IPS-15b (cell line): ENCODE results near the gene AHRR.

Experiments used
- H3K27me3 ChIP-seq: one replicate; pipeline ENCODE4 v1.6.1; 2013; ENCODE audit warnings: low read length; ENCODE audit not compliant: control insufficient read depth, insufficient read depth
- H3K36me3 ChIP-seq: one replicate; pipeline ENCODE4 v1.6.1; 2013; ENCODE audit warnings: low read length; ENCODE audit not compliant: control insufficient read depth, insufficient read depth
- H3K4me1 ChIP-seq: one replicate; pipeline ENCODE4 v1.6.1; 2013; ENCODE audit warnings: mild to moderate bottlenecking, low read length; ENCODE audit not compliant: control insufficient read depth, insufficient read depth
- H3K4me3 ChIP-seq: one replicate; pipeline ENCODE4 v1.5.1; 2013; ENCODE audit warnings: low read depth, low read length
- H3K9ac ChIP-seq: one replicate; pipeline ENCODE4 v1.6.1; 2013; ENCODE audit warnings: low read depth, mild to moderate bottlenecking, low read length
- H3K9me3 ChIP-seq: one replicate; pipeline ENCODE4 v1.6.1; 2013; ENCODE audit warnings: mild to moderate bottlenecking, low read length; ENCODE audit not compliant: control insufficient read depth, insufficient read depth

The AHRR gene

GRCh38 chr5:423626-424261 is 102.2 kb downstream of the AHRR start:
- H3K4me3 ChIP-seq: no peak overlapping the region
- H3K36me3 ChIP-seq: peaks cover 2% of the 10 kb centered on the region
- H3K9me3 ChIP-seq: no peaks in the 10 kb centered on the region
- no peak overlapping the region for H3K9ac ChIP-seq
- H3K27me3 ChIP-seq: no peaks in the 10 kb centered on the region
- H3K4me1 ChIP-seq: no peaks in the 10 kb centered on the region

- Histone ChIP-seq H3K4me3 (no peak overlapping the region), H3K9me3 (no peaks in the 10 kb centered on the region), H3K36me3 (peaks cover 2% of the 10 kb centered on the region), H3K4me1 (no peaks in the 10 kb centered on the region), H3K9ac (no peak overlapping the region), H3K27me3 (no peaks in the 10 kb centered on the region)
These were observed 103.0 kb downstream of the AHRR start for GRCh38 chr5:424301-425110.

- Histone ChIP-seq H3K27me3 (no peaks in the 10 kb centered on the region), H3K9me3 (no peaks in the 10 kb centered on the region), H3K4me1 (no peaks in the 10 kb centered on the region), H3K4me3 (no peak overlapping the region), H3K36me3 (peaks cover 2% of the 10 kb centered on the region), H3K9ac (no peak overlapping the region)
These were observed 104.2 kb downstream of the AHRR start for GRCh38 chr5:425714-426113.

DNA sequence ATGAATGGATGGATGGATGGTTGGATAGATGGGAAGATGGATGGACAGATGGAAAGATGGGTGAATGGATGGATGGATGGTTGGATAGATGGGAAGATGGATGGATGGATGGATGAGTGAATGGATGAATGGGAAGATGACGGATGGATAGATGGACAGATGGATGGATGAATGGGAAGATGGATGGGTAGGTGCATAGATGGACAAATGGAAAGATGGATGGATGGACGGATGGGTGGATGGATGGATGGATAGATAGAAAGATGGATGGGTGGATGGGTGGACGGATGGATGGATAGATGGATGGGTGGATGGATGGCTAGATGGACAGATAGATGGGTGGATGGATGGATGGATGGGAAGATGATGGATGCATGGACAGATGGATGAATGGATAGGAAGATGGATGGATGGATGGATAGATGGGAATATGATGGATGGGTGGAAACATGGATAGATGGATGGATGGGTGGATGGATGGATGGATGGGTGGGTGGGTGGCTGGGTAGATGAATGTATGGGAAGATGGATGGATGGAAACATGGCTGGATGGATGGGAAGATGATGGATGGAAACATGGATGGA is 105.0 kb downstream of the AHRR start:
- peaks cover 2% of the 10 kb centered on the region for H3K36me3 ChIP-seq
- H3K9ac ChIP-seq: no peak overlapping the region
- H3K9me3 ChIP-seq: no peaks in the 10 kb centered on the region
- no peak overlapping the region for H3K4me3 ChIP-seq
- no peaks in the 10 kb centered on the region for H3K27me3 ChIP-seq
- H3K4me1 ChIP-seq: peaks cover 2% of the 10 kb centered on the region

- Histone ChIP-seq H3K9ac (no peak overlapping the region), H3K36me3 (peaks cover 2% of the 10 kb centered on the region), H3K9me3 (no peaks in the 10 kb centered on the region), H3K4me1 (peaks cover 2% of the 10 kb centered on the region), H3K27me3 (no peaks in the 10 kb centered on the region), H3K4me3 (no peak overlapping the region)
These were observed 106.0 kb downstream of the AHRR start for GRCh38 chr5:427415-428087.

DNA sequence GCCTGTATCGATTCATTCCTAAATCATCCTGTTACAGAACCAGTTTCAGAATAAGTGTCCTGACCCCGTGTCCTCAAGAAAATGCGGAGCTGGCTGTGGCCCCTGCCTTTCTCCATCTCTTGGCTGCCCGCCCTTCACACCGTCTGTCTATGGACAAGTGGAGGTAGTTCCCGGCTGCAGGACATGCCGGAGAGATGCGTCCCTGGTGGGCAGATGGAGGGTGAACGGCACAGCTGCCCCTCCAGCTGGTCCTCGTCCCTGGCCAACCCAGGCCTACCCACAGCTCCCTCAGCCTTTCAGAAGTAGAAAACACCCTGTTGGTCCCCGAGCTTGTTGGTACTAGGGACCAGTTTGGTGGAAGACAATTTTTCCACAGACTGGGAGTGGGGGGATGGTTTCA is 106.7 kb downstream of the AHRR start:
- Histone ChIP-seq H3K9me3 (no peaks in the 10 kb centered on the region), H3K27me3 (no peaks in the 10 kb centered on the region), H3K4me1 (peaks cover 2% of the 10 kb centered on the region), H3K36me3 (peaks cover 2% of the 10 kb centered on the region), H3K9ac (no peak overlapping the region), H3K4me3 (no peak overlapping the region)

GRCh38 chr5:428754-429452 is 107.4 kb downstream of the AHRR start:
- Histone ChIP-seq H3K36me3 (peaks cover 2% of the 10 kb centered on the region), H3K4me1 (peaks cover 2% of the 10 kb centered on the region), H3K27me3 (no peaks in the 10 kb centered on the region), H3K9me3 (no peaks in the 10 kb centered on the region), H3K9ac (no peak overlapping the region), H3K4me3 (no peak overlapping the region)

- Histone ChIP-seq H3K36me3 (peaks cover 2% of the 10 kb centered on the region), H3K9ac (no peak overlapping the region), H3K27me3 (no peaks in the 10 kb centered on the region), H3K4me1 (peaks cover 2% of the 10 kb centered on the region), H3K9me3 (no peaks in the 10 kb centered on the region), H3K4me3 (no peak overlapping the region)
These were observed 108.1 kb downstream of the AHRR start for GRCh38 chr5:429453-430188.

DNA sequence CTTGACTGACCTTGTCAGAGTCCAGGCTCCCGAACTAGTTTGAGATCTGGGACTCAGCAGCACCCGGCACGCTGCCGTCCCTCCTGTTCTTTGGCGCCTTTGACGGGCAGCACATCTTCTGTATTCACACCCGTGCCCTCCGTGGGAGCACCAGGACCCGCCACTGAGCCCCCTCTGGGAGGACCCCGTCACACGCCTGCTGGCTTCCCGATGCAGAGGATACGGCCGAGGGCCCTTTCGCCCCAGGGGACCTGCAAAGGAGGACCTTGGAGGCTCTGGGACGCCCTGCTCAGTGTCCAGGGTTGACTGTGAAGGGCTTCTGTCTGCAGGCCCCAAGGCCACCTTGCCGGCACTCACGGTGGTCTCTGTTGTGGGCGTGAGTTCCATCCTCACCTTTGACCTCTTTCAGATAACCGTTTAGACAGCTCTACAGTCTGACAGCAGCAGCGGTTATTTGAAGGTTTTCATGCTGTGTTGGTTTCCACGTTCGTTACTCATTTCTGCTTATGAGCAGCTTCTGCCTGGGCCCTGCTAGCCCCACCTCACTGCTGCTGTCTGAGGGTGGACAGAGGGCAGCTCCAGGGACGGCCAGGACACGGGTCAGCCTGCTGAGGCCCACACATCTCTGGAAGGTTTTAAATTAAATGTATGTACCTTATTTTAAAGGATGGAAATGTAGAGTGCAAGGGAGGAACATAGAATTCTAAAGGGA is 108.9 kb downstream of the AHRR start:
- no peaks in the 10 kb centered on the region for H3K9me3 ChIP-seq
- no peak overlapping the region for H3K4me3 ChIP-seq
- H3K36me3 ChIP-seq: peaks cover 2% of the 10 kb centered on the region

DNA sequence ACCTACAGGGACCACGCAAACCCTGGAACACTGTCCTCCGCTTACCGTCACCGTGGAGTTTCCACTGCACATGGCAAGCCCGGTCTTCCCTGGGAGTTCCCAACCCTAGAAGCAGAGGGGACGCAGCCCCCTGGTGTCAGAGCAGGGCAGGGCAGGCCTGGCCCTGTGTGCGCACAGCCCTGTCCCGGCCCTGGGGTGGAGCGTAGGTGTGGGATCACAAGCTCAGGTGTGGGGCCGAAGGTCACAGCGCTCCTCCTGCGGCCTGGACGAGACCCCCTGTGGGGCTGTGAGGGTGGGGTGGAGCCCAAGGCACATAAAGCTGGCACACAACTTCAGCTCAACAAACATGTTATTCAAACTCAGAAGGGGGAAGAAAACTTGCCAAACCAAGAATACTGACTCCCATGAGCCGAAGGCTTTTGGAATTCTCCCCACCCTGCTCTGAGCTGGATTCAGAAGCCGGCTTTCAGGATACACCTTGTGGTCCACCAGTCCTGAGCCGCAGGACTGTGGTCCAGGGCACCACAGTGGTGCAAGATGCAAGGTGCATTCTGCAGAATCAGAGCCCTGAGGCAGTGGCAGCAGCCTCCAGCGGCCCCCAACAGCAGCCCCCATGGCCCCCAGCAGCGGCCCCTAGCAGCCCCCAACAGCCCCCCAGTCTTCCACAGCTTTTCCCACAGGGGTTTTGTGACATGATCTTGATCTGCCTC is 109.6 kb downstream of the AHRR start:
- Histone ChIP-seq H3K4me1 (peaks cover 2% of the 10 kb centered on the region), H3K9ac (no peak overlapping the region), H3K36me3 (peaks cover 2% of the 10 kb centered on the region), H3K27me3 (no peaks in the 10 kb centered on the region), H3K4me3 (no peak overlapping the region), H3K9me3 (no peaks in the 10 kb centered on the region)

More for the DNA sequence above, 108.9 kb downstream of the AHRR start:
- Histone ChIP-seq H3K9ac (no peak overlapping the region), H3K27me3 (no peaks in the 10 kb centered on the region), H3K4me1 (peaks cover 2% of the 10 kb centered on the region)
